ENCODE measurements around the gene TBL1X. TPM values are rescaled to one million over a fixed set of nuclear protein-coding genes. Genes with fewer than 3 reads are reported as not detected.

Gene TBL1X
- total and polyA plus RNA-seq, 8 donors = 2.4 to 16.6 (median 9.3) TPM

DNA sequence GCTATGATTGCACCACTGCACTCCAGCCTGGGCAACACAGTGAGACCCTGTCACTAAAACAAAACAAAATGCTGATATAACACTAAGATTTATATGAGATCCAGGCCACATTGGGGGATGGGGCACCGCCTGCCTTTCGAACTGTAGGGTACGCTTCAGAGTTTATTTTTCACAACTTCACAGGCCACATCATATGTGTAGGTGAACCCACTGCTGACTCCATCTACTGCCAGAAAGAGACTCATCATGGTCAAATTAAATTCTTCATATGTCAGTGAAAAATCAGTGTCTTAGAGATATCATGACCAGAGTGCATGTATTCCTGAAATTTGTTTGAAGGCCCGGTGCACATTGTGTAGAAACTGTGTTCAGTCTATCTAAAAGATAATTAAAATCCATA is 178.9 kb downstream of the TBL1X start:
- Histone ChIP-seq H3K27me3 (no peaks in the 10 kb centered on the region), H3K36me3 (no peaks in the 10 kb centered on the region), H3K4me1 (no peaks in the 10 kb centered on the region), H3K9me3 (no peaks in the 10 kb centered on the region), H3K27ac (no peak overlapping the region), H3K4me3 (no peak overlapping the region)
- FAIRE-seq (no peak), ATAC-seq (no peak), DNase-seq (no peak)
- intact Hi-C loops (cut with DNase I) = no loop called here
- TF ChIP-seq, protein P1, sequence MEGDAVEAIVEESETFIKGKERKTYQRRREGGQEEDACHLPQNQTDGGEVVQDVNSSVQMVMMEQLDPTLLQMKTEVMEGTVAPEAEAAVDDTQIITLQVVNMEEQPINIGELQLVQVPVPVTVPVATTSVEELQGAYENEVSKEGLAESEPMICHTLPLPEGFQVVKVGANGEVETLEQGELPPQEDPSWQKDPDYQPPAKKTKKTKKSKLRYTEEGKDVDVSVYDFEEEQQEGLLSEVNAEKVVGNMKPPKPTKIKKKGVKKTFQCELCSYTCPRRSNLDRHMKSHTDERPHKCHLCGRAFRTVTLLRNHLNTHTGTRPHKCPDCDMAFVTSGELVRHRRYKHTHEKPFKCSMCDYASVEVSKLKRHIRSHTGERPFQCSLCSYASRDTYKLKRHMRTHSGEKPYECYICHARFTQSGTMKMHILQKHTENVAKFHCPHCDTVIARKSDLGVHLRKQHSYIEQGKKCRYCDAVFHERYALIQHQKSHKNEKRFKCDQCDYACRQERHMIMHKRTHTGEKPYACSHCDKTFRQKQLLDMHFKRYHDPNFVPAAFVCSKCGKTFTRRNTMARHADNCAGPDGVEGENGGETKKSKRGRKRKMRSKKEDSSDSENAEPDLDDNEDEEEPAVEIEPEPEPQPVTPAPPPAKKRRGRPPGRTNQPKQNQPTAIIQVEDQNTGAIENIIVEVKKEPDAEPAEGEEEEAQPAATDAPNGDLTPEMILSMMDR (IDR thresholded peaks at IDR 0.05) = no peak
- WGBS, 2 donors = 82 to 86% methylated on average over 4 of the region's 4 CpGs

DNA sequence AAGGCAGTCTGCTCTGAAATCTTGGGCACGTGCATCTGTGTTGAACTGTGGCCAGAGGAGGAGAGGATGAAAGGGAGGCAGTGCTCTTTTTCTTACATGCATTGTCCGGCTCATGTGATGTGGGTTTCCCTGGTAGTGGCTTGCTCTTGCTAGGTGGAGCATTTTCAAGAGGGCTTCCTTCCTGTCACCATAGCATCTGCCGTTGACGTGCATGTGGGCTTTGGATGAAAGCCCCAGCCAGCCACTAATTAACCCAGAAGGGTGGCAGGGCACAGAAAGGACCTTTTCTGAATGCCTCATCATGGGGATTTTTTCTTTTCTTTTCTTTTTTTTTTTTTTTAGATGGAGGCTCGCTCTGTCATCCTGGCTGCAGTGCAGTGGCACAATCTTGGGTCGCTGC is 179.5 kb downstream of the TBL1X start:
- WGBS, 2 donors = 70 to 83% methylated on average over 6 of the region's 6 CpGs

DNA sequence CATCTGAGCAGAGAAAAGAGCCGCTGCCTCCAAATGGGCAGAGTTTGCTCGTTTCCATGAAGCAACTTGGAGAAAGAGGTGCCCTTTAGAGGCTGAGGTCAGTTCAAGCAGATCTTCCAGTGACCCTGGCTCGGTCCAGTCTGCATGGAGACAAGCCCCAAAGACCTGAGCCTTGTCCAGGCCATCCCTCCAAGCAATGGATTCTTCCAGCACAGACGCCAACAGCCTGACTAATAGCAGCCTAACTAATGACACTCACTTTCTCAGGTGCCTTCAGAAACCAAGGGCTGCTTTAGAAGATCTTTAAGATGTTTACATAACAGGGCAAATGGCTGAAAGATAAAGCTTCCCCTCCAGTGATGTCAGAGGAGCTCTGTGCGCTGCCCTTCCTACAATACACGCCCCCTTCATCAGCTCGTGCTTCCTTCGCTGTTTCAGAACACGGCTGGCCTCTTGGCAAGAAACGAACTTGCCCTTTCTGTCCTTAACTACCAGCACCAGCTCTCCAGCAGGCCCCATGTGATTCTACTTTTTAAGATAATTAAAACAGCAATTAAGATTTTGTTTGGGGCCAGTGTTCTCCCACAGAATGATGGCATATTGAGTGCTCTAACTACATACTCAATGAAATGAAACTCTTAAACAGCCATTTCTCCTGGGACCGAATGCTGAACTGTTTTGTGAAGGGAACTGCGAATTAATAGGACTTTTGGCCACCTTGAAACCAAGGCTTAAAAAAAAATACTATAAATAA is 181.8 kb downstream of the TBL1X start:
- DNase-seq (no peak), FAIRE-seq (no peak), ATAC-seq (no peak)
- Histone ChIP-seq H3K27me3 (no peaks in the 10 kb centered on the region), H3K9me3 (no peaks in the 10 kb centered on the region), H3K4me1 (no peaks in the 10 kb centered on the region), H3K36me3 (no peaks in the 10 kb centered on the region), H3K4me3 (no peak overlapping the region), H3K27ac (no peak overlapping the region)
- TF ChIP-seq, protein P1 (IDR thresholded peaks at IDR 0.05) = no peak
- intact Hi-C loops (cut with DNase I) = no loop called here
- WGBS, 2 donors = 75 to 90% methylated on average over 12 of the region's 12 CpGs

More for the DNA sequence above, 179.5 kb downstream of the TBL1X start:
- ATAC-seq (peak in 1 of 4 donors; percentile 22), DNase-seq (no peak), FAIRE-seq (no peak)
- TF ChIP-seq, protein P1 (IDR thresholded peaks at IDR 0.05) = no peak
- H3K9me3 ChIP-seq = no peaks in the 10 kb centered on the region
- H3K27me3 ChIP-seq = no peaks in the 10 kb centered on the region
- H3K4me1 ChIP-seq = no peaks in the 10 kb centered on the region
- intact Hi-C loops (cut with DNase I) = no loop called here
- no peak overlapping the region for H3K4me3 ChIP-seq
- H3K36me3 ChIP-seq = no peaks in the 10 kb centered on the region
- no peak overlapping the region for H3K27ac ChIP-seq

DNA sequence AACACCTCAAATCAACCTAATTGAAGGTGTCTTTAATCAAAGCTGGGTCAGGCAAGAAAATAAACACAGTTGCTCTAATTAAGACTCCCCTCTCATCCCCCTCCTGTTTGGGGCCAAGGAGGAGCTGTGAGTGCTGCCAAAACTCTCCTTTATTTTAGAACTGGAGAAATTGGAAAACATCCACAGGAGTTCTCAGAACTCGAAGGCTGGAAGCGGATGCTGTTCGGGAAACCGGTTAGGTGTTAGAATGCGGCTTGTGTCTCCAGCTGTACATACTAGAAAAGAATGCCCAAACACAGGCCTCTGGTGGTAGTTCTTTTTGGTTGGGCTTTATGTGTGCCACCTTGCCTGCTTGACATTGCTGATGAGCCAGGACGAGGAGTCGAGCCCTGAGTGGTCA is 182.6 kb downstream of the TBL1X start:
- no peak for DNase-seq
- WGBS, 2 donors = 82 to 89% methylated on average over 7 of the region's 7 CpGs
- no peak overlapping the region for H3K27ac ChIP-seq

DNA sequence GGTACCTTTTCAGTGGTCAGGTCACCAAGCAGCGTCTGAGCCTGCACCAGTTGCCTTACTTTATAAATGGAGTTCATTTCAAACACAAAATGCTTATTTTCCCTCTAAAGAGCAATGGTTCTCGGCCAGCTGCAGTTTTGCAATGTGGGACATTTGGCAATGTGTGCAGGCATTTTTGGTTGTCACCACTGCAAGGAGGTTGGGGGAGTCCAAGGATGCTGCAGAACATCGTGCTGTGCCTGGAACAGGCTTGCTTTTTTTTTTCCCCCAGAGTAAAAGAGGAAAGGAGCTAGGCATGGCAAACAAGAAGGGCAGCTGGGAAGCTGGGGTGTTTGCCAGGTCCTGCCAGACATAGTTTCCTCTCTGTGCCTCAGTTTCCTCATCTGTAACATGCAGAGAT is 185.2 kb downstream of the TBL1X start:
- ATAC-seq = no peak
- H3K4me1 ChIP-seq = no peaks in the 10 kb centered on the region
- TF ChIP-seq, protein P1 (IDR thresholded peaks at IDR 0.05) = no peak
- H3K27ac ChIP-seq = no peak overlapping the region
- WGBS, 2 donors = 73 to 95% methylated on average over 3 of the region's 3 CpGs
- no peaks in the 10 kb centered on the region for H3K27me3 ChIP-seq
- intact Hi-C loops (cut with DNase I) = no loop called here
- H3K9me3 ChIP-seq = no peaks in the 10 kb centered on the region
- no peak for DNase-seq
- no peak for FAIRE-seq
- no peak overlapping the region for H3K4me3 ChIP-seq
- no peaks in the 10 kb centered on the region for H3K36me3 ChIP-seq

More for the DNA sequence above, 182.6 kb downstream of the TBL1X start:
- no peak for FAIRE-seq
- Histone ChIP-seq H3K27me3 (no peaks in the 10 kb centered on the region), H3K9me3 (no peaks in the 10 kb centered on the region), H3K4me3 (no peak overlapping the region), H3K4me1 (no peaks in the 10 kb centered on the region), H3K36me3 (no peaks in the 10 kb centered on the region)
- TF ChIP-seq, protein P1 (IDR thresholded peaks at IDR 0.05) = no peak
- ATAC-seq = no peak
- intact Hi-C loops (cut with DNase I) = no loop called here

Measured in pancreas (tissue), 10 donors.